GM23248 (cell line): ENCODE data around the gene GJA3.

Experiments
- EZH2 ChIP-seq: fragments of 200-600 bp; sonication (generic); IDR thresholded peaks from 2 replicates; pipeline ENCODE4 v1.6.1; 2018; ENCODE audit warnings: antibody characterized with exemption, mild to moderate bottlenecking; ENCODE audit not compliant: insufficient read depth, poor library complexity, severe bottlenecking
- EZH2phosphoT487 ChIP-seq: fragments of 200-600 bp; sonication (generic); IDR thresholded peaks from 2 replicates; pipeline ENCODE4 v1.6.1; 2018; ENCODE audit warnings: antibody characterized with exemption, moderate library complexity, mild to moderate bottlenecking, low read depth; ENCODE audit not compliant: insufficient read depth

DNA sequence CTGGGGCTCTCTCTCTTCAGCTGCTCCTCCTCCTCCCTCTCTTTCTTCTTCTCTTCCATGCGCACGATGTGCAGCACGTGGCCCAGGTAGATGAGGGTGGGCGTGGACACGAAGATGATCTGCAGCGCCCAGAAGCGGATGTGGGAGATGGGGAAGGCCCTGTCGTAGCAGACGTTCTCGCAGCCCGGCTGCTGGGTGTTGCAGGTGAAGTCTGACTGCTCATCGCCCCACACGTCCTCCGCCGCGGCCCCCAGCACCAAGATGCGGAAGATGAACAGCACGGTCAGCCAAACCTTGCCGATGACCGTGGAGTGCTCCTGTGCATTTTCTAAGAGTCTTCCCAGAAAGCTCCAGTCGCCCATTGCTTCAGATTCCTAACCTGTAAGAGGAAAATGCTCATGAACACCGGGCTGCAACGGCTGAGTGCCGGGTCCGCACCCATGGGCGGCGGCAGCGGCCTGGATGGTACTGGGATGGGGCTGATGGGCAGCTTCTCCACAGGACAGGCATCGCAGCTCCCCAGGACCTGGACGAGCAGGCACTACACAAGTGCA lies 17.8 kb downstream of the GJA3 start:
- TF ChIP-seq EZH2, result no peak
- no peak for TF ChIP-seq EZH2phosphoT487
